Measurements from ENCODE around the gene HGF.

GRCh38 chr7:81704595-81704994 lies 65.3 kb downstream of the HGF start:
- TF ChIP-seq CEBPB (IDR thresholded peaks at IDR 0.05; ENCODE audit: borderline replicate concordance in 1 of 2, low read depth in 2 of 2, low read length in 2 of 2) (no peak), GABPA (IDR thresholded peaks at IDR 0.05; ENCODE audit: low read depth) (no peak), SRF (IDR thresholded peaks at IDR 0.05; ENCODE audit: low read depth in 2 of 2, low read length in 2 of 2) (no peak), IKZF1 (conservative IDR thresholded peaks at IDR 0.05) (no peak), RUNX3 (IDR thresholded peaks at IDR 0.05; ENCODE audit: low read length) (no peak), CTCF (IDR thresholded peaks at IDR 0.05 in 2 of 3, conservative IDR thresholded peaks at IDR 0.05 in 1 of 3; ENCODE audit: control insufficient read depth in 2 of 3, extremely low read depth in 1 of 3, insufficient read depth in 1 of 3, low read depth in 3 of 3, low read length in 3 of 3) (no peak), YY1 (IDR thresholded peaks at IDR 0.05; ENCODE audit: low read depth, low read length) (no peak), NR2C2 (IDR thresholded peaks at IDR 0.05; ENCODE audit: borderline replicate concordance, control insufficient read depth, insufficient read length, low read depth) (no peak), USF1 (IDR thresholded peaks at IDR 0.05; ENCODE audit: borderline replicate concordance, extremely low read length, insufficient read depth, low read depth, low read length) (no peak), REST (IDR thresholded peaks at IDR 0.05; ENCODE audit: low read depth, low read length) (no peak)

Measured in GM12878 (cell line).